Lower leg skin (tissue), 4 donors: ENCODE data around the gene SLC8A1. TPM values are rescaled to one million over a fixed set of nuclear protein-coding genes. Genes with fewer than 3 reads are reported as not detected.

Source experiments
- DNase-seq, 2 donors: peaks; one replicate each; pipeline ENCODE4 v3.0.0-alpha.2; 2019; ENCODE audit warnings: low spot score in 2 of 2
- H3K4me3 ChIP-seq: fragments of 200-600 bp; sonication (generic); 2 replicates; pipeline ENCODE4 v1.5.1; 2017; ENCODE audit warnings: mild to moderate bottlenecking, low read depth; ENCODE audit not compliant: poor library complexity, severe bottlenecking
- POLR2A ChIP-seq, 2 donors: fragments of 450-650 bp; IDR thresholded peaks; one replicate each; pipeline ENCODE4 v1.6.1; 2016 to 2017; ENCODE audit warnings: antibody characterized with exemption in 2 of 2, mild to moderate bottlenecking in 1 of 2, moderate library complexity in 1 of 2
- WGBS, 2 donors: methylation state at CpG; one replicate each; pipeline ENCODE4 v1.1.5; 2018; 5-methylcytosine and 5-hydroxymethylcytosine counted together
- intact Hi-C: fragments of 100-400 bp; cut with DNase I; formaldehyde crosslinking; loops from one replicate; pipeline ENCODE4 v1.15.0; 2023; ENCODE audit warnings: low total_unique reads
- total RNA-seq, 4 donors: library from RNA; depleted of rRNA; stranded (reverse); fragments of >200 nt; gene quantifications; one replicate each; pipeline ENCODE4 v1.1.0, GENCODE V29; 2016
- TF ChIP-seq, protein P1 (sequence below), 3 donors: fragments of 450-650 bp; IDR thresholded peaks; one replicate each; pipeline ENCODE4 v1.5.1; 2016; ENCODE audit warnings: antibody characterized with exemption in 3 of 3, mild to moderate bottlenecking in 3 of 3, moderate library complexity in 2 of 3

Gene SLC8A1
- total RNA-seq, 4 donors from 2014 or later: 7.5 to 21.2 (median 13.0) TPM

- DNase-seq: no peak
- H3K4me3 ChIP-seq: no peak overlapping the region
- no peak for TF ChIP-seq POLR2A (IDR thresholded peaks at IDR 0.05)
- TF ChIP-seq, protein P1, sequence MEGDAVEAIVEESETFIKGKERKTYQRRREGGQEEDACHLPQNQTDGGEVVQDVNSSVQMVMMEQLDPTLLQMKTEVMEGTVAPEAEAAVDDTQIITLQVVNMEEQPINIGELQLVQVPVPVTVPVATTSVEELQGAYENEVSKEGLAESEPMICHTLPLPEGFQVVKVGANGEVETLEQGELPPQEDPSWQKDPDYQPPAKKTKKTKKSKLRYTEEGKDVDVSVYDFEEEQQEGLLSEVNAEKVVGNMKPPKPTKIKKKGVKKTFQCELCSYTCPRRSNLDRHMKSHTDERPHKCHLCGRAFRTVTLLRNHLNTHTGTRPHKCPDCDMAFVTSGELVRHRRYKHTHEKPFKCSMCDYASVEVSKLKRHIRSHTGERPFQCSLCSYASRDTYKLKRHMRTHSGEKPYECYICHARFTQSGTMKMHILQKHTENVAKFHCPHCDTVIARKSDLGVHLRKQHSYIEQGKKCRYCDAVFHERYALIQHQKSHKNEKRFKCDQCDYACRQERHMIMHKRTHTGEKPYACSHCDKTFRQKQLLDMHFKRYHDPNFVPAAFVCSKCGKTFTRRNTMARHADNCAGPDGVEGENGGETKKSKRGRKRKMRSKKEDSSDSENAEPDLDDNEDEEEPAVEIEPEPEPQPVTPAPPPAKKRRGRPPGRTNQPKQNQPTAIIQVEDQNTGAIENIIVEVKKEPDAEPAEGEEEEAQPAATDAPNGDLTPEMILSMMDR (IDR thresholded peaks at IDR 0.05): no peak
- intact Hi-C loops: no loop called here
- 22 to 31% methylated on average over 2 of the region's 2 CpGs for WGBS, 2 donors
These were observed 200.8 kb downstream of the SLC8A1 start for GRCh38 chr2:40251137-40251536.

DNA sequence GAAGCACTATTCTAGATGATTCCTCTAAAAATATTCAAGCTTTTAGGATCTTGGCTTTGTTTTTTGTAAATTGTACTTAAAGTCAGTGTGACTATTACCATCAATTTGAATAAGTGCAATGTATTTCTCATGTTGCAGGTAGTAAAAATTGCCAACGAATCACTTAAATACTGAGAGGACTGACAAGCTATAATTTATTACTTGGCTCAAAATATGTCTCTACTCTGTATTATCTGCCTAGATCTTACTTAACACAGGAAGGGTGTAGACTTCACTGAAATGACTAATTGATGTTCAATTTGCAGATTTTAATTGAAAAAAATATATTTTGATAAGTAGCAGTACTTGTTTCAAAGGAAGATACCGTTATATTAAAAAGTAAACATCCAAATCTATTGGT is 202.3 kb downstream of the SLC8A1 start:
- 33 to 34% methylated on average over 2 of the region's 2 CpGs for WGBS, 2 donors
- no peak for DNase-seq
- intact Hi-C loops: no loop called here
- H3K4me3 ChIP-seq: no peak overlapping the region
- TF ChIP-seq, protein P1 (IDR thresholded peaks at IDR 0.05): no peak
- TF ChIP-seq POLR2A (IDR thresholded peaks at IDR 0.05): no peak

- intact Hi-C loops: no loop called here
- 100% methylated on average over 1 of the region's 1 CpG for WGBS, 2 donors
These were observed 203.6 kb downstream of the SLC8A1 start for GRCh38 chr2:40248294-40248693.

GRCh38 chr2:40244675-40245074 is 207.2 kb downstream of the SLC8A1 start:
- TF ChIP-seq, protein P1 (IDR thresholded peaks at IDR 0.05): no peak
- TF ChIP-seq POLR2A (IDR thresholded peaks at IDR 0.05): no peak
- DNase-seq: peak in 1 of 2 donors; percentile 27
- 9 to 15% methylated on average over 1 of the region's 1 CpG for WGBS, 2 donors
- intact Hi-C loops: no loop called here
- H3K4me3 ChIP-seq: no peak overlapping the region

More at GRCh38 chr2:40248294-40248693, 203.6 kb downstream of the SLC8A1 start:
- no peak for DNase-seq
- TF ChIP-seq, protein P1 (IDR thresholded peaks at IDR 0.05): no peak
- no peak for TF ChIP-seq POLR2A (IDR thresholded peaks at IDR 0.05)
- H3K4me3 ChIP-seq: no peak overlapping the region

GRCh38 chr2:40244251-40244650 is 207.6 kb downstream of the SLC8A1 start:
- DNase-seq: no peak
- TF ChIP-seq POLR2A (IDR thresholded peaks at IDR 0.05): no peak
- H3K4me3 ChIP-seq: no peak overlapping the region
- intact Hi-C loops: no loop called here
- 61 to 63% methylated on average over 6 of the region's 6 CpGs for WGBS, 2 donors

DNA sequence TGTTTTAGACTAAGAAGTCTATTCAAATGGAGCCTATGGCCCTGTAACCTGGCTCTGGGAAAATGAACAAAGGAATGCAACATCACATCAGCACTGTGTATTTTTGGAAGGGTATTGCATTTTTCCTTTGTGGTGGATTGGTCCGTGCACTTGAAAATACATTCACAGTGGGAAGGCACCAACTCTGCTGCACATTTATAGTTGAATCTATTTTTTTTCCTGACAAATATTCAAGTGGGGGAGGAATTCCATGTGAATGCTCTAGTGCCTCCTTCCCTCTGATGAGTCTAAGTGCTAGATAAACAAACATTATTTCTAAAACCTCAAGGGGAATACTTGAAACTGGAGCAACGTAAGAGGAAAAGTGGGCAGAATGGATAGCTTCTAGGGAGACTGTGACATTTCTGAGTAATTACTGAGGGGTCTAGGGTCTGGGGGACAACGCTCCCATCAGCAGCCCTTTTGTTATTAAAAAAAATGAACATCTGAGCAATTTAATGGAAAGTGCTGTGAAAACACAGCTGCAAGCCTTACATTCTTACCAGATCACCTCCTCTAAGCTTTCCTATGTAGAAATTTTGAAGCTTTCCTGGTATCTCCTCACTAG is 208.2 kb downstream of the SLC8A1 start:
- H3K4me3 ChIP-seq: no peak overlapping the region
- DNase-seq: no peak
- intact Hi-C loops: no loop called here
- TF ChIP-seq, protein P1 (IDR thresholded peaks at IDR 0.05): no peak
- no peak for TF ChIP-seq POLR2A (IDR thresholded peaks at IDR 0.05)
- WGBS, 2 donors: 65 to 78% methylated on average over 3 of the region's 3 CpGs
